ENCODE results near the gene SLC7A10. TPM values are rescaled to one million over a fixed set of nuclear protein-coding genes. Genes with fewer than 3 reads are reported as not detected.

The SLC7A10 gene
- polyA plus RNA-seq, 1 donor from 2014 or later: not detected

DNA sequence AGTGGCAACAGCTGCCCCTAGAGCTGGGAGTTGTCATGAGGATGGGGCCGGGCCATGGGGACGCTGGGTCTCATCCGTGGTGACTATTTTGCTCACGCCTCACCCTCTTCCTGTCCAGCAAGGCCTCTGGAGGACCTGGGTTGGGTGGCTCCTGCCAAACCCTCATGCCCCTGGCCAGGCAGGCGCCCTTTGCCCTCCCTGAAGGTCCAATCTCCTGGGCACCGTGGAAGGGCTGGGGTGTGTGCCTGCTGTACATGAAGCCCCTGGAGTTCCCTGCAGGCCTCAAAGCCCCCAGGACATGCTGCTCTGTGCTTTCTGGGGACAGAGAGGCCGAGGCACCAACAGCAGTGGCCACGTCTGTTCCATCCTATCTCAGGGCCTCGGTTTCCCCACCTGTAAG, 17.7 kb downstream of the SLC7A10 start:
- H3K4me1 Mint-ChIP-seq: no peaks in the 10 kb centered on the region
- H3K36me3 Mint-ChIP-seq: no peaks in the 10 kb centered on the region
- H3K4me3 Mint-ChIP-seq: no peak overlapping the region
- no peaks in the 10 kb centered on the region for H3K9me3 Mint-ChIP-seq
- no peak overlapping the region for H3K27ac Mint-ChIP-seq
- no peaks in the 10 kb centered on the region for H3K27me3 Mint-ChIP-seq

DNA sequence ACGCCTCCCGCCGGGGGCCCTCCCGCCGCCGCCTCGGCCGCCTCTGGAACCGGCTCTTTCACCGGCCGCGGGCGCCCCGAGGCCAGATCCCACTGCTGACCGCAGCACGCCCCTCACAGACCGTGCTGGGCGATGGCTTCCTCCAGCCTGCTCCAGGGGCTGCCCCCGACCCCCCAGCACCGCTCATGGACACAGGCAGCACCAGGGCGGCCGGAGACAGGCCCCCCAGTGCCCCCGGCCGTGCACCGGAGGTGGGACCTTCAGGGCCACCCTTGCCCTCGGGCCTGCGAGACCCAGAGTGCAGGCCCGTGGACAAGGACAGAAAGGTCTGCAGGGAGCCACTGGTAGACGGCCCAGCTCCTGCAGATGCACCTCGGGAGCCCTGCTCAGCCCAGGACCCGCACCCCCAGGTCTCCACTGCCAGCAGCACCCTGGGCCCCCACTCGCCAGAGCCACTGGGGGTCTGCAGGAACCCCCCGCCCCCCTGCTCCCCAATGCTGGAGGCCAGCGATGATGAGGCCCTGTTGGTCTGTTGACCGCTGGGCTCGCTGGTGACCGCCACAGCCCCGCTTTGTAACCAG, 18.5 kb downstream of the SLC7A10 start:
- no peaks in the 10 kb centered on the region for H3K4me1 Mint-ChIP-seq
- no peaks in the 10 kb centered on the region for H3K9me3 Mint-ChIP-seq
- H3K36me3 Mint-ChIP-seq: no peaks in the 10 kb centered on the region
- H3K4me3 Mint-ChIP-seq: no peak overlapping the region
- no peak overlapping the region for H3K27ac Mint-ChIP-seq
- no peaks in the 10 kb centered on the region for H3K27me3 Mint-ChIP-seq

DNA sequence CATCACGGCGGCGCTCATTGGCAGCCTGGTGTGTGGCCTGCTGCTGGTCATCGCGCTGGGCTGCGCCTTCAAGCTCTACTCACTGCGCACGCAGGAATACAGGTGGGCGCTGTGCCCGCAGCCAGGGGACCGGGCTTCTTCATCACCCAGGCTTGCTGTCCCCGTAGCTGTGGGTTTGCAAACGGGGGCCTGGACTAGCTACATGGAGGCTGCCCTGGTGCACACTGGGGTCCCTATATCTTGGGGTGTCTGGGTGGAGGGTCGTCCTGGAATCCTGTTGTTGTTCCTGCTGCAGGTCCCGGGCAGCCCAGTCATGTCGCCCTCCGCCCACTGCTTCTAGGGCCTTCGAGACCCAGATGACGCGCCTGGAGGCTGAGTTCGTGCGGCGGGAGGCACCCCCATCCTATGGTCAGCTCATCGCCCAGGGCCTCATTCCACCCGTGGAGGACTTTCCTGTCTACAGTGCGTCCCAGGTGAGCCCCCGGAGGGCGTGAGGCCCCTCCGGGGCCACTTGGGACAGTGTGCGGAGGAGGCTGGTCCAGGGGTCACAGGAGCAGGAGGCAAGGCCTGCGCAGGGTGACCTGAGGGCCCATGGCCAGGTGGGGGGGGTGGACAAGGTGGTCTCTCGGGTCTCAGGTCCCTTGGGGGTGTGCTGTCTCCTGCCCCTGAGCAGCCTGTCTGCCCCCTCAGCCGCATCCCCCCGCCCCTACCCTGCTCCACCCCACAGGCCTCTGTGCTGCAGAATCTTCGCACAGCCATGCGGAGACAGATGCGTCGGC, 19.2 kb downstream of the SLC7A10 start:
- Mint-ChIP-seq H3K27me3 (no peaks in the 10 kb centered on the region), H3K9me3 (no peaks in the 10 kb centered on the region), H3K27ac (no peak overlapping the region), H3K4me1 (no peaks in the 10 kb centered on the region), H3K4me3 (no peak overlapping the region), H3K36me3 (no peaks in the 10 kb centered on the region)

DNA sequence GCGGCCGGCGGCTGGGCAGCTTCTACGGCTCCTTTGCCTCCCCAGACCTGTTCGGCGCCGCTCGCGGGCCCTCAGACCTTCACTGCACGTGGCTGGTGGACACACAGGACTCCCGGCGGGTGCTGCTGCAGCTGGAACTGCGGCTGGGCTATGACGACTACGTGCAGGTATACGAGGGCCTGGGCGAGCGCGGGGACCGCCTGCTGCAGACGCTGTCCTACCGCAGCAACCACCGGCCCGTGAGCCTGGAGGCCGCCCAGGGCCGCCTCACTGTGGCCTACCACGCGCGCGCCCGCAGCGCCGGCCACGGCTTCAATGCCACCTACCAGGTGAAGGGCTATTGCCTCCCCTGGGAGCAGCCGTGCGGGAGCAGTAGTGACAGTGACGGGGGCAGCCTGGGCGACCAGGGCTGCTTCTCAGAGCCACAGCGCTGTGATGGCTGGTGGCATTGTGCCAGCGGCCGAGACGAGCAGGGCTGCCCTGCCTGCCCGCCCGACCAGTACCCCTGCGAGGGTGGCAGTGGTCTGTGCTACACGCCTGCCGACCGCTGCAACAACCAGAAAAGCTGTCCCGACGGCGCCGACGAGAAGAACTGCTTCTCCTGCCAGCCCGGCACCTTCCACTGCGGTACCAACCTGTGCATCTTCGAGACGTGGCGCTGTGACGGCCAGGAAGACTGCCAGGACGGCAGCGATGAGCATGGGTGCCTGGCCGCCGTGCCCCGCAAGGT, 20.0 kb downstream of the SLC7A10 start:
- no peaks in the 10 kb centered on the region for H3K36me3 Mint-ChIP-seq
- no peaks in the 10 kb centered on the region for H3K9me3 Mint-ChIP-seq
- no peaks in the 10 kb centered on the region for H3K27me3 Mint-ChIP-seq
- no peak overlapping the region for H3K4me3 Mint-ChIP-seq
- H3K4me1 Mint-ChIP-seq: no peaks in the 10 kb centered on the region
- no peak overlapping the region for H3K27ac Mint-ChIP-seq

DNA sequence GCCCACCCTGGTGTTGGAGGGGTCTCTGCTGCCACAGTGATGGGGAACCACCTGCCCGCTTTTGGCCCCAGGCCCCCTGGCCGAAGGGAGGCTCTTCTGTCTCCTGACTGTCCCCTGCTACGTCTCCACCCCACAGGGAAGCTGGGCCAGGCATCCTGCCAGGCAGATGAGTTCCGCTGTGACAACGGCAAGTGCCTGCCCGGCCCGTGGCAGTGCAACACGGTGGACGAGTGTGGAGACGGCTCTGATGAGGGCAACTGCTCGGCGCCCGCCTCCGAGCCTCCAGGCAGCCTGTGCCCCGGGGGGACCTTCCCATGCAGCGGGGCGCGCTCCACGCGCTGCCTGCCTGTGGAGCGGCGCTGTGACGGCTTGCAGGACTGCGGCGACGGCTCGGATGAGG, 20.5 kb downstream of the SLC7A10 start:
- H3K4me3 Mint-ChIP-seq: no peak overlapping the region

DNA sequence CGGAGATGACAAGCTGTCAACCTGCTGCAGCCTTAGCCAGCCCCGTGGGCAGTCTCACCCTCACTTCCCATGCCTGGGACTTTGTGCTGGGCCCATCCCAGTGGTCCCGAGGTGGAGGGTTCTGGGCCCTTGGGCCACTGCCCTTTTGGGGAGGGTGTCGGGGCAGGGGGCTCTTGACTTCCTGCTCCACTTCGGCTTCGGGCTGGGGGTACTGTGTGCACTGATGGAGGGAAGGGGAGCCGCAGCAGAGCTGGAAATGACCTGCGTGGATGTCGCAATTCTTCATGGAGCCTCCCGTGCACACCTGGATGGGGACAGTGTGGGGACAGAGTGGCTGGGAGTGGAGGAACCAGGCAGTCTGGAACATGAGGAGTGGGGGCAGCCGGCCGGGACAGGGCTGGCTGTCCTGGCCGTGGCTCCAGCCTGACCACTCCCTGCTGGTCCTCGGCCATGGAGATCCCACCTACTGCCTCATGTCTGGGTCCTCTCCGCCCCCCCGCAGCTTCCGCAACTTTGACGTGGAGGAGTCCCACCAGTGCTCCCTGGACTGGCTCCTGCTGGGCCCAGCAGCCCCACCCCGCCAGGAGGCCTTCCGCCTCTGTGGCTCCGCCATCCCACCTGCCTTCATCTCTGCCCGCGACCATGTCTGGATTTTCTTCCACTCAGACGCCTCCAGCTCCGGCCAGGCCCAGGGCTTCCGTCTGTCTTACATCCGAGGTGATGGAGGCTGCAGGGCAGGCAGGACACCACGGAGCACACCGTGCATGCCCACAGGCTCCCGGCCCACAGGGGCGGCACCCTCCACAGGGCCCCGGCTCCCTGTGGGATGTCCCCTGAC, 21.3 kb downstream of the SLC7A10 start:
- Mint-ChIP-seq H3K9me3 (no peaks in the 10 kb centered on the region), H3K36me3 (no peaks in the 10 kb centered on the region), H3K4me1 (no peaks in the 10 kb centered on the region), H3K27me3 (no peaks in the 10 kb centered on the region), H3K4me3 (no peak overlapping the region), H3K27ac (no peak overlapping the region)

More for the DNA sequence above, 20.5 kb downstream of the SLC7A10 start:
- Mint-ChIP-seq H3K27me3 (no peaks in the 10 kb centered on the region), H3K9me3 (no peaks in the 10 kb centered on the region), H3K36me3 (no peaks in the 10 kb centered on the region), H3K27ac (no peak overlapping the region), H3K4me1 (no peaks in the 10 kb centered on the region)

DNA sequence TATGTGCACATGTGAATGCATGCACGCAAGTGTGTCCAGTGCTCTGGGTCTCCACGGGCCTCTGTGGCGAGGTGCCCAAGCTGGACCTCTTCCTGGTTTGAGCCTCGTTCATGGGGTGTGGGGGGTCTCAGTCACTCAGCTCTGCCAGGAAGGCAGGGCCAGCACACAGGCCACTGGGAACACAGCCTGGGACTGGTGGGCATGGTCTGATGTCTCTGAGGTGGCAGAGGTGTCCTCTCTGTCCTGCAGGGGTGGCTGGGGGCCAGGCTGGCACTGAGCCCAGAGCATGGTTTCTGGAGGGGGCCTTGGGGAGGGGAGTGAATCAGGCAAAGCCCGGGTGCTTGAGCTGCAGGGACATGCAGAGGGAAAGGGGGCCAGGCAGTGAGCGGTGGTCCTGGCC, 22.1 kb downstream of the SLC7A10 start:
- Mint-ChIP-seq H3K36me3 (no peaks in the 10 kb centered on the region), H3K27ac (no peak overlapping the region), H3K27me3 (no peaks in the 10 kb centered on the region), H3K4me1 (no peaks in the 10 kb centered on the region), H3K4me3 (no peak overlapping the region), H3K9me3 (no peaks in the 10 kb centered on the region)

DNA sequence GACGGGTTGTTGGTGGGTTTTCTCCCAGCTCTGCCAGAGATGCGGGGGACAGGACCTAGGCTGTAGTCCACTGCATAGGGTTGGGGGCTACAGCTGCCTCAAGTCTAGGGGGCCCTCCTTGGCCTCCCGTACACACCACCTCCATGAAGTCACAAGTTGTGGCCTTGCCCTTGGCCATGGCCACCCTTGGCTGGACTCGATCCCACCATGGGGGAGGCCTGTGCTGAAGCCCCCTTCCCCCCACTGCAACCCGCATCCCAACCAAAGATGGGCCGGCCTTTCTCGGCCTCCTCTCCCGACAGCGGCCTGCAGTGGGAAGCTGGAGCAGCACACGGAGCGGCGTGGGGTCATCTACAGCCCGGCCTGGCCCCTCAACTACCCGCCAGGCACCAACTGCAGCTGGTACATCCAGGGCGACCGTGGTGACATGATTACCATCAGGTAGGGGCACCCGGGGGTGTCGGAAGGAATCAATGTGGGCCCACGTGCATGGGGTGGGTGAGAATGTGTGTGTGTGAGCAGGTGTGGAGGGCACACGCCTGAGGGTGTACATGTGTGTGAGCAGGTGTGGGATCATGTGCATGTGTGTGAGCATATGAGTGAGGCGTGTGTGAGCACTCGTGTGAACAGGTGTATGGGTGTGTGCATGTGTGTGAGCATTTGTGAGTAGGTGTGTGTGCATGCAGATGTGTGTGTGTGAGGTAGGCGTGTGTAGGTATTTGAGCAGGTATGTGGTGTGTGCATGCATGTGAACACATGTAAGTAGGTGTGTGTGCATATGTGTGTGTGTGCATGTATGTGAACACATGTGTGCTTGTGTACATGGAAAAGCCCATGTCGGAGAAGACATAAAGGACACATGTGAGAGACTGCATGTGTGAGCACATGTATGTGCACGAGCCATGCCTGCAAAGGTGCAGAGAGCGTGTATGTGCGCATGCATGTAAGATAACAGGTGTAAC, 22.8 kb downstream of the SLC7A10 start:
- Mint-ChIP-seq H3K9me3 (no peaks in the 10 kb centered on the region), H3K36me3 (no peaks in the 10 kb centered on the region), H3K27me3 (no peaks in the 10 kb centered on the region), H3K4me3 (no peak overlapping the region), H3K4me1 (no peaks in the 10 kb centered on the region), H3K27ac (no peak overlapping the region)

DNA sequence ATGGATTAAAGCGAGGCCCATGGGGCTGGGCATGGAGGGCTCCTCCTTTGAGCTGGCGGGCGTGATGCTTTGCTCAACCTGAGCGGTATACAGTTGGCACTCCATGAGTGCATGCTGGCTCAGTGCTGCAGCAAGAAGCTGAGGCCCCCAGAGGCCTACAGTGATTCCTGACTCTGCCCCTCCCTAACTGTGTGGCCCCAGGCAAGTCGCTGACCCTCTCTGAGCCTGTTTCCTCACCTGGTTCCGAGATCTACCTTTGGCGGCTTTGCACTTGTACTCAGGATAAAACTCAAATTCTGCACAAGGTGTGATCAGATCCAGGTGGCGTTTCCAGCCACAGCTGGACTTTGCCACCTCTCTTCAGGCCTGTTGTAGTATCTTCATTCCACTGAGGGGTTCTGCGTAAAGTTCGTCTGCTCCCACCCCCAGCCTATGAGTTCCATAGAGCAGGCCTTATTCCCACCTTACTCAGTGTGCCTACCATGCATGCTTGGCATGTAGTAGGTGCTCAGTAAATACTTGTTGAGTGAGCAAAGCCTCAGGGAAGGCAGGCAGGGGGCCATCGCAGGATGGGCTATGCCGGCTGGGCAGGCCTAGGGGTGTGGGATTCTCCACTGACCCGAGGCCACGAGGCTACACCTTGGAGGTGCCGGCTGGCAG, 23.6 kb downstream of the SLC7A10 start:
- Mint-ChIP-seq H3K27ac (no peak overlapping the region), H3K4me3 (no peak overlapping the region), H3K9me3 (no peaks in the 10 kb centered on the region), H3K4me1 (peaks cover 0 to 2% (median 0%) of the 10 kb centered on the region in 3 donors), H3K36me3 (no peaks in the 10 kb centered on the region), H3K27me3 (no peaks in the 10 kb centered on the region)

DNA sequence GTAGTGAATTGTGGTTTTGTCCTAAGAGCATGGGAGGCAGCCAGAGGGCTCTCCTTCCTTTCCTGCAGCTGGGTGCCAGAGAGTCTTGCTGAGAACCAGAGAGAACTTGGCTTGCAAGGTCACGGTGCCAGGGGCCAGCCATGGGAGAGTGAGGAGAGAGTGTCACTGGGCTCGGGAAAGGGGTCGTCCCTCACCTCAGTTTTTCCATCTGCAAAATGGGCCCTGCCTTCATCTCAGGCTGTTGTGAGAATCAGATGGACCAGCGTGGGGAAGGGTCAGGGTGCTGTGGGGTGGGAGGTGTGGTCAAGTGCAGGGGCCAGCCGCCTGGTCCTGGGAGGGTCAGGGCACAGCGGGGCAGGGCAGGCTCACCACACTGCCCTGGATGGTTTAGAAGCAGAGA, 24.2 kb downstream of the SLC7A10 start:
- H3K27me3 Mint-ChIP-seq: no peaks in the 10 kb centered on the region
- H3K27ac Mint-ChIP-seq: no peak overlapping the region
- H3K36me3 Mint-ChIP-seq: no peaks in the 10 kb centered on the region
- H3K9me3 Mint-ChIP-seq: no peaks in the 10 kb centered on the region
- no peak overlapping the region for H3K4me3 Mint-ChIP-seq
- H3K4me1 Mint-ChIP-seq: peaks cover 0 to 3% (median 0%) of the 10 kb centered on the region in 3 donors

DNA sequence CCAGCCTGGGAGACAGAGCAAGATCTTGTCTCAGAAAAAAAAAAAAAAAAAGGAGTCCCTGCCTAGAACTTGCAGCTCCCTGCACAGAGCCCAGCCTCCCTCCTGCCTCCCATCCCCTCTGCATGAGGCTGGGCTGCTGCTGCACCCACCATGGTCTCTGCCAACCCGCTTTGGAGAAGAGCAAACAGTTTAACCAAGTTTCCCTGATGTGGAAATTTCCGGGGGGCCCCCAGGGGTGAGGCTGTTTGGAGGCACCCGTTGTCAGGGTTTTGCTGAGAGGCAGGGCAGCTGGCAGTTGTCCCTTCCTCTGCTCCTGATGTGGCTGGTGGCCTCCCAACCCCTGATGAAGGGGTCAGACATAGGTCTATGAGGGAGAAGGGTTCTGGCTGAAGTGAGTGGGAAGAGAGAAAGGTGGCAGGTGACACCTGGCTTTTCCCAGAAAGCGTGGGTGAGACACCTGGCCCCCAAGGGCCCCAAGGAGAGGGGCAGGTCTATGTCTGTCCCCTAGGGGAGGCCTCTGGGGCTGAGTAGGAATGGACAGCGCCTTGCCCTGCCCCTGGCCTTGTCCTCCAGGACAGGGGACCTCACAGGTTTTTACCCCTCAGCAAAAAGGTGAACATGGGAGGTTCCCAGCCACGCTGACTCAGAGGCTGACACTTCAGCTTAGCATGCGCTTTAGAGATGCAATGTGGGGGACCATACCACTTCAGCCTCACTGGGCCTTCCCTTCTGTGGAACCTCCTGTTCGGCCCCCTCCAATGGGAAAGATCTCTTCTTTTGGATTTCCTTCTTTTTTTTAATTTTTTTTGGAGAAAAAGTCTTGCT, 26.0 kb downstream of the SLC7A10 start:
- Mint-ChIP-seq H3K27me3 (peaks cover 5% of the 10 kb centered on the region), H3K36me3 (no peaks in the 10 kb centered on the region), H3K4me1 (peaks cover 0 to 3% (median 1%) of the 10 kb centered on the region in 3 donors), H3K4me3 (no peak overlapping the region), H3K27ac (no peak overlapping the region), H3K9me3 (no peaks in the 10 kb centered on the region)

DNA sequence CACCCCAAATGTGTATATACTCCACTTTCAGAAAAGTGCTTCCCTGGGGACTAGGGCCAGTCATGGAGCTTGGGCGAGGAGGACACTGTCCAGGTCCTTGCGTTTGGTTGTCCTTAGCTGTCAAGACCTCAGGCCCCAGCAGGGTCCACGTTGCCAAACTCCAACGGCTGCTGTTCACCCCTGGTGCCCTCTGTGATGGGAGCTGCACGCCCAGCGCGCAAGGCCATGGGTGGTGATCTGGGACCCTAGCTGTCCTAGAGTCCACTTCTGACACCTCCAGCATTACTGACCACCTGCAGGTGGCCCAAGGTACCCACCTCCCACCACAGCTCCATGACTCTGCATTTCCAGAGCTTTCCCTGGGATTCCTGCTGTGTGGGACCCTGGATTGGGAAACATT, 27.5 kb downstream of the SLC7A10 start:
- no peaks in the 10 kb centered on the region for H3K9me3 Mint-ChIP-seq
- H3K4me3 Mint-ChIP-seq: no peak overlapping the region
- H3K27ac Mint-ChIP-seq: no peak overlapping the region
- H3K4me1 Mint-ChIP-seq: peaks cover 0 to 5% (median 1%) of the 10 kb centered on the region in 3 donors
- peaks cover 12% of the 10 kb centered on the region for H3K27me3 Mint-ChIP-seq
- H3K36me3 Mint-ChIP-seq: no peaks in the 10 kb centered on the region

DNA sequence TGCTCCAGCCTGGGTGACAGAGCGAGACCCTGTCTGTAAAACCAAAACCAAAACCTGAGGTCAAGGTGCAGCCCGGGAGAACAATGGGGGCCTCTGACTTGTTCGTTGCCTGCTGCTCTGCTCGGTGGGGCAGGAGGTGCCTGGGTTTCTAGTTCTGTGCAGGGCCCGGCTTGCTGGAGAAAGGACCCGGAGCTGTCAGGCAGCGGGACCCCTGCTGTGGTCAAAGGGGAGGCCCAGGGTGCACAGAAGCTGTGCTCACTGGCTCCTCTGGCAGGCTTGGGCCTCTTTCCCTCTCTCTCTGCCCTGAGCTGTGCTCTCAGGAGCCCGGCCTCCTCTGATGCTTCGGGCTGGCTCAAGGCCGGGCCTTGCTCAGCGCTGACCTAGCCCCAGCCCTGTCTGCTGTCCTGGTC, 28.1 kb downstream of the SLC7A10 start:
- H3K4me3 Mint-ChIP-seq: peak overlapping the region in 1 of 4 donors; percentile 84
- H3K36me3 Mint-ChIP-seq: no peaks in the 10 kb centered on the region
- H3K27me3 Mint-ChIP-seq: peaks cover 18% of the 10 kb centered on the region
- H3K9me3 Mint-ChIP-seq: no peaks in the 10 kb centered on the region
- no peak overlapping the region for H3K27ac Mint-ChIP-seq
- peaks cover 0 to 5% (median 1%) of the 10 kb centered on the region in 3 donors for H3K4me1 Mint-ChIP-seq

Data from IgD-negative memory B cell (primary cell).